GM18526 (cell line): ENCODE data around the gene IQCE.

ENCODE experiments used
- POLR2A ChIP-seq: IDR thresholded peaks from 3 replicates; pipeline ENCODE4 v1.6.1; 2011; ENCODE audit not compliant: insufficient read length; ENCODE audit errors: extremely low read depth

The IQCE gene

DNA sequence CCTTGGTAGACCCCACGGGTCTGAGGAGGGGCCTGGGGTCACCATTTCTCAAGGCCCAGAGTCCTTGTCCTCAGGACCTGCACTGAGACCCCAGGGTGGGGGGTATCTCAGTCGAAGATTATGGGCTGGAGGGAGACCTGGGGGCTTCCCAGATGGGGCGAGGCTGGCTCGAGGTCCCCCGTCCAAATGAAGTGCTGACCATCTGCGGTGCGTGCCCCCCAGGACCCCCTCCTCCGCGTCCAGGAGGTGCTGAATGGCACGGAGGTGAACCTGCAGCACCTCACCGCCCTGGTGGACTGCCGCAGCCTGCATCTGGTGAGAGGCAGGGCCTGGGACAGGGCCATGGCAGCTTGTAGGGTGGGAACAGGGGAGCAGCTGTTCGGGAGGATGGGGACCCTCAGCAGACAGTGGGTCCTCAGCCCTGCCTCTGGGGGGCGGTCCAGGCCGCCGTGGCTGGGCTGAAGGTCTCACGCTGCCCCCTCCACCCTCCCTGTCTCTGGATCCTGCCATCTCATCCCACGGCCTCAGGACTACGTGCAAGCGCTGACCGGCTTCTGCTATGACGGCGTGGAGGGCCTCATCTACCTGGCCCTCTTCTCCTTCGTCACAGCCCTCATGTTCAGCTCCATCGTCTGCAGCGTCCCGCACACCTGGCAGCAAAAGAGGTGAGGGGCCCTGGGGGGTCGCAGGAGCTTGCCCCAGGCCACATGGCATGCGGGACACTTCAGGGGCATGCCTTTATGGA lies 97.3 kb downstream of the IQCE start:
- TF ChIP-seq POLR2A, result no peak

DNA sequence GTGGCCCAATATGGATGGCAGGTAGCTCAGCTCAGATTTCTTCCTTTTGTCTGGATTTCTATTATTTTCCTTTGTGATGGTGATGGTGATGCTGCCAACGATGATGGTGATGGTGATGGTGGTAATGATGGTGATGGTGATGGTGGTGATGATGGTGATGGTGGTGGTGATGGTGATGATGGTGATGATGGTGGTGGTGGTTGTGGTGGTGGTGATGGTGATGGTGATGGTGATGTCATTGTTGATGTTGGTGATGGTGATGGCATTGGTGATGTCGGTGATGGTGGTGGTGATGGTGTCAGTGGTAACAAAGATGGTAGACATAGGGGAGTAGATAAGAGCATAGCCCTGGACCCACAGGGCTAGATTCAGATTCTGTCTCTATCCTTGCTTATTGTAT lies 98.4 kb downstream of the IQCE start:
- TF ChIP-seq POLR2A, result no peak

- TF ChIP-seq POLR2A, result no peak
Observed at GRCh38 chr7:2657920-2658671, 99.3 kb downstream of the IQCE start.

GRCh38 chr7:2658941-2659340 lies 100.2 kb downstream of the IQCE start:
- TF ChIP-seq POLR2A, result no peak

- TF ChIP-seq POLR2A, result no peak
Observed at GRCh38 chr7:2659556-2660358, 101.0 kb downstream of the IQCE start.

DNA sequence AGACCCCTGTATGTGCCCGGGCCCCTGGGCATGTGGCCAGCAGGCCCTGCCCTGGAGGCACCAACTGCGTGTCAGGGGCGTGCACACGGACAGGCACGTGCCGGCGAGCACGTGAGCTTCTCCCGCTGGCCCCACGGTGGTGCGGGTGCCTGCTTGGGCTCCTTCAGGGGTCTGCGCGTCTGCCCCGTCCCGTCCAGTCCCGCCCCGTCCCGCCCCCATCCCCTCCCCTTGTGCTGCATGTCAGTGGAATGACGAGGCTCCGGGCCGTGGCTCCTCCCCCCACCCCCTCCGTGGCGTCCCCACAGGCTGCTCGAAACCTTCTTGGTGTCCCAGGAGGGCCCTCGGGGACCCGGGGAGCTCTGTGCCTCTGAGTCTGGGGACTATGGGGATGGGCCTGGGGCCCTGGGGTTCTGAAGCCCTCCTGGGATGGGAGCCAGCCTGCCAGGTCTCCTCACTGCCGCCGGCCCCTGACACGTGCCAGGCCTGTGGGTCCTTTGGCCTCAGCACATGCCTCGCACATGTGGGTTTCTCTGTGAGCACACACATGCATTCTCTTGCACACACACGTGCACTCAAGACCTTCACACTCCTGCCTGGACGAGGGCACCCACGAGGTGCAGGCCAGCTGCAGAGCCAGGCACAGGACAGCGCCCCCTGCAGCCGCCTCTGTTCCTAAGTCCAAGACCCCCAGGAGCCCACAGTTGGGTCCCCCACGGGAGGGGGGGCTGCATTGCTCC lies 101.7 kb downstream of the IQCE start:
- TF ChIP-seq POLR2A, result no peak

DNA sequence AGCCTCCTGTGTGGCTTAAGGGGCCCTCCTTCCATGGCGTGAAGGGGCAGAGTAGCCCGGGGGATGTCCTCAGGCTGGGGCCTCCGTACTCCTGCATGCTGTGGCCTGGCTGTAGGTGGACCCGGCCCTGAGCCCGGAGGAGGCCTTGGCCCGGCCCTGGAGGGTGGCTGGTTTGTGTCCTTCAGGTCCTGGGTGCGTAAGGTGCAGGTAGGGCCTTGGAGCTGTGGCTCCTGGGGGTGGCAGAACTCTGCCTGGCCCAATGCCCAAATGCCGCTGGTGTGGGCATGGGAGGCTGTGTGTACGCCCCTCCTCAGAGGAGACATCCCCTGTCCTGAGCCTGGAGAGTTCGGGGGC lies 102.3 kb downstream of the IQCE start:
- no peak for TF ChIP-seq POLR2A

- TF ChIP-seq POLR2A, result no peak
Observed at GRCh38 chr7:2661602-2662272, 103.0 kb downstream of the IQCE start.

DNA sequence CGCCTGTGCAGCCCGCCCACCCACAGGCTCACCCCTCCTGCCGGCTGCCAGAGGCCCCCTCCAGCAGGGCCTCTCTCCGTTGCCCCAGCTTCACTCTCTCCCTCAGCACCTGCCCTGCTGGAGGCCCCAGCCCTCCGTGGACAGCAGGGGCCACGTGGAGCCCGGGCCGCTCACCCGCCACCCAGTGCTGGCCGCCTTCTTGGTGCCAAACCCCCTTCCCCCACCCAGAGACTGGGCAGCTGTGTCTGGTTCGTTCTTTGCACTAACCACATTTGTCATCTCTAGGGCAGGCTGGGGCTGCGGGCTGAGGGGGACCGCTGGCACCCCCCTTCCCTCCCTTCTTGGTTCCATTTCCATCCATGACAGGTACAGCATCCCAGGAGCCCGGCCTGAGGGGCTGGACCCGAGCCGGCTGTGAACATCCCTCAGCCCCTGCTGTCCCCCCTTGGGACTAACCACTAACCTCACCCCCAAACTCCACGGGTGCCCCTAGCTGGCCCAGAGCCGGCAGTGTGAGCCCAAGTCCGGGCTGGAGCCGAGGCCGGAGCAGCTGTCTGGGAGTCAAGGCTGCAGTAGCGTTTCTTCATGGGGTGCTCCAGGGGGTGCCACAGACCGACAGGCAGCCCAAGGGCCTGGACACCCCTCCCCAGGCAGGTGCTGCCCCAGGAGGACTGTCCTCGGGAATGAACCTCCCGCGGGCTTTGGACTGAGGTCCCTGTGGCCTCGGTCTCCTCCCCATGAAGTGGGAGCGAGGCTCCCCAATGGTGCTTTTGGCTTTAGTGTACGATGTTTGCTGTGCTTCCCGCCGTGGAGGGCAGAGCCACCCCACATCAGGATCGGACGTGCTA lies 103.7 kb downstream of the IQCE start:
- TF ChIP-seq POLR2A, result no peak

DNA sequence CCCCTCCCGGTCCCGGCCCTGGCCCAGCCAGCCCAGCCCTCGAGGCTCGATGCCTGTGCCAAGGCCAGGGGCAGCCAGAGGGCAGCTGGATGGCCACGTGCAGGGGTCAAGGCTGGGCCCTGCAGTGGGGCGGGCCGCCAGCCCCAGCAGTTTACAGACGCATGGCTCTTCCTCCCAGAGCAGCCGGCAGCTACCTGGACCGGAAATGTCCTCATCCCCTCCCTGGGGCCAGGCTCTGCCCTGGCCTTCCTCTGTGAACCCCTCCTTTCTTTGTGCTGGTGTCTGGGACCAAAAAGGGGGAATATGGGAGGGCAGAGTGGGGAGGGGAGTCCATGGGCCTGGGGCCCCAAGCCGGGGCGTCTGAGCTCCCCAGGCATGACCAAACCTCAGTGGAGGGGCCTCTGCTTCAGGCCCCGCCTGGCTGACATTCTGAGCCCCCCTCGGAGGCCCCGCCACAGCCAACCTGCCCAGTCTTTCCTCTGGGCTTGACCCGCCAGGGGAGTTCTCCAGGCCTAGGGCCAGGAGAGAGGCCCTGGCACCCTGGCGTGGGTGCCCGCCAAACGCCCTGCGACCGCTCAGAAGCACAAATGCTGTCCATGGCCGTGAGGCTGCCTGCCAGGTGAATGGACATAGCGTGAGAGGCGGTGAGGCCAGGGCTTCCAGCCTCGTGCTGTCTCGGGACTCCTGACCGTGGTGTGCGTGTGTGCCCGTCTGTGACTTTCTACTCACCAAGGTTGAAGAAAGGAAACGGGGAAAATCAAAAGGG lies 104.5 kb downstream of the IQCE start:
- TF ChIP-seq POLR2A, result no peak

DNA sequence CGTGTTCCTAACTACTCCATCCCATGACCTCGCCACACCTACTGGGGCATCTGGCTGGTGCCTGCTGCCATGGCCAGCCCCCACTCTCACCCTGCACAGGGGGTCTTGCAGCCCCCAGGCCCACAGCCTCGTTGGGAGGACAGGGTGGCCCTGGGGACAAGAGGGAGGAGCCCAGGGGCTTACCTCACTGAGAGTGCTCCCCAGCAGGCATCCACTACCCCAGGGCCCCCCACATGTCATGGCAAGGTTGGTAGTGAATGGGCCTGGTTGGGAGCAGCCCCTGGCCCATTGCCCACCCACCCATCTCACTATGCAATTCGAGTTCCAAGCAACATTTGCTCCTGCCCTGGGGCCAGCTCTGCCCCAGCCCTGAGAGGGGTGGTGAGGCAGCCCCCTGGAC lies 105.2 kb downstream of the IQCE start:
- no peak for TF ChIP-seq POLR2A
